Hepatocyte (in vitro differentiated cells): ENCODE results near the gene LRRC8D.
A peak's percentile ranks its signal among the peaks of the same experiment; 100 is the strongest.

Experiments used
- CTCF ChIP-seq: fragments of 200-600 bp; sonication (generic); IDR thresholded peaks from 2 replicates; pipeline ENCODE4 v1.5.1; 2016; ENCODE audit warnings: antibody characterized with exemption, mild to moderate bottlenecking; ENCODE audit not compliant: poor library complexity
- EZH2 ChIP-seq: fragments of 200-600 bp; sonication (generic); IDR thresholded peaks from 2 replicates; pipeline ENCODE4 v1.6.1; 2016; ENCODE audit warnings: antibody characterized with exemption, mild to moderate bottlenecking, borderline replicate concordance
- EZH2phosphoT487 ChIP-seq: fragments of 200-600 bp; sonication (generic); IDR thresholded peaks from one replicate; pipeline ENCODE4 v1.6.1; 2018; ENCODE audit warnings: antibody characterized with exemption, mild to moderate bottlenecking, low read depth, moderate library complexity; ENCODE audit not compliant: unreplicated experiment, severe bottlenecking

- TF ChIP-seq CTCF (no peak), EZH2 (no peak), EZH2phosphoT487 (peak; percentile 56)
Measured at GRCh38 chr1:89943846-89944781, 123.3 kb downstream of the LRRC8D start.
